GM10248 (cell line): ENCODE measurements around the gene ETFDH.

Experiments
- CTCF ChIA-PET: fragments of 300-600 bp; sonication (Branson Sonifier 250); formaldehyde crosslinking; extraction: SDS; loops from one replicate; lab custom pipeline; 2021; ENCODE audit warnings: antibody characterized with exemption; lab: Yijun Ruan, JAX
- POLR2A ChIA-PET: fragments of 350-650 bp; sonication (Branson Sonifier 250); formaldehyde crosslinking; extraction: SDS; loops from one replicate; lab custom pipeline; 2020; ENCODE audit warnings: antibody characterized with exemption; lab: Yijun Ruan, JAX
- DNase-seq: peaks from one replicate; pipeline ENCODE4 v3.0.0; 2012; ENCODE audit errors: extremely low spot score
- CTCF ChIP-seq: IDR thresholded peaks from 2 replicates; pipeline ENCODE4 v1.5.1; 2012; ENCODE audit warnings: mild to moderate bottlenecking, low read depth; ENCODE audit errors: extremely low read depth, missing control alignments, control extremely low read depth

ETFDH gene

GRCh38 chr4:158671915-158672806 is at the start of gene ETFDH:
Gene ETFDH (plus strand): TSS chr4:158672296. CDS start chr4:158672457, 161 bp downstream.
- POLR2A ChIA-PET: no interaction called here
- CTCF ChIA-PET: no interaction called here
- TF ChIP-seq CTCF: peak; percentile 83
- peak; percentile 96 for DNase-seq

- POLR2A ChIA-PET: no interaction called here
- peak; percentile 70 for TF ChIP-seq CTCF
- CTCF ChIA-PET: interaction anchor here (1.0 to 2.8 kb wide), 14 partner anchors 10 to 369 kb away, joined by 3 to 12 read pairs (median 3); no protein-coding TSS in a partner anchor
- DNase-seq: peak; percentile 24
Measured at GRCh38 chr4:158624889-158625478, 47.1 kb upstream of the ETFDH start.

GRCh38 chr4:158625544-158625943 is 46.6 kb upstream of the ETFDH start:
- POLR2A ChIA-PET: no interaction called here
- TF ChIP-seq CTCF: no peak
- DNase-seq: no peak
- CTCF ChIA-PET: interaction anchor here (0.8 to 2.8 kb wide), 14 partner anchors 9 to 370 kb away, joined by 3 to 12 read pairs (median 3); no protein-coding TSS in a partner anchor

- no peak for DNase-seq
- ChIA-PET CTCF (interaction anchor here (1.4 to 2.7 kb wide), 2 partner anchors 10 to 135 kb away, joined by 3 to 7 read pairs; no protein-coding TSS in a partner anchor), POLR2A (no interaction called here)
- no peak for TF ChIP-seq CTCF
Measured at GRCh38 chr4:158630893-158631292, 41.2 kb upstream of the ETFDH start.

GRCh38 chr4:158636619-158637018 is 35.5 kb upstream of the ETFDH start:
- ChIA-PET POLR2A (no interaction called here), CTCF (no interaction called here)
- TF ChIP-seq CTCF: no peak
- DNase-seq: no peak

- TF ChIP-seq CTCF: no peak
- no peak for DNase-seq
- CTCF ChIA-PET: interaction anchor here (1.4 to 1.6 kb wide), 2 partner anchors 13 to 19 kb away, joined by 3 to 7 read pairs; no protein-coding TSS in a partner anchor
- POLR2A ChIA-PET: no interaction called here
Measured at GRCh38 chr4:158644356-158644755, 27.7 kb upstream of the ETFDH start.
